Fibroblast of skin of left quadriceps (primary cell): Measurements from ENCODE around the gene PHF5A.

Experiments used
- DNase-seq, 2 experiments: peaks; one replicate each; pipeline ENCODE4 v3.0.0-alpha.2; 2013; ENCODE audit warnings: low read depth in 2 of 2

The PHF5A gene

DNA sequence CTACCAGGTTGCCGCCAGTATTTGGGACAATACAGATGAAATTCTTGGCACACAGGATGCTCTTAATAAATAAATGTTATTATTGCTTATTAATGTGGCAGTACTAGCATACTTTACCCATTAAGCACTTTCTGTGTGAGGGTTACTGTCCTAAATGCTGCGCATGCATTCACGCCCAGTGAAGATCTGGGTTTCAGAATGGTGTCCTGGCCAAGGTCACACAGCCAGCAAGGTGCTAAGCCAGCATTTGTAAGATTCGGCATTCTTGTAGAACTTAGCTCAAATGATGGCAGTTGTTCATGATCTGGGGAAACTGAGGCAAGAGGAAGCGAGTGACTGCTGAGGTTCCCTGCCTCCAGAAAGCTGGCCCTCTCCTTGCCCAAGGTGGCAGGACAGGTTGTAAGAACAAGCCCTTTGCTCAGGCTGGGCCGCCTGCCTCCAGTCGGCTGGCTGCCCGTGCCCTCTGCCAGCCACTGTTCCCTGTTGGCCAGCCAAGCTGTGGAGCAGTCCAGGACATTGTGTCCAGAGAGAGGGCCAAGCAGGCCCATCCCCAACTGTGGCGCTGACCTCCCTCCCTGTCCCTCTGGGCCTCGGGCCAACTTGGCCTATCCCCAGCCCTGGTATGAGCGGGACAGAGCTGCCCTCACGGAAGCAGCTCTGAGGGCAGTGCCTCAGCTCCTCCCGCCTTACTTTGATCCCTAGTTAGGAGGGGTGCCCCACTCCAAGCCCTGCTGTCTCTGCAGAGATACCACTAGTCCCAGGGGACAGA, 50.7 kb downstream of the PHF5A start:
- no peak for DNase-seq

DNA sequence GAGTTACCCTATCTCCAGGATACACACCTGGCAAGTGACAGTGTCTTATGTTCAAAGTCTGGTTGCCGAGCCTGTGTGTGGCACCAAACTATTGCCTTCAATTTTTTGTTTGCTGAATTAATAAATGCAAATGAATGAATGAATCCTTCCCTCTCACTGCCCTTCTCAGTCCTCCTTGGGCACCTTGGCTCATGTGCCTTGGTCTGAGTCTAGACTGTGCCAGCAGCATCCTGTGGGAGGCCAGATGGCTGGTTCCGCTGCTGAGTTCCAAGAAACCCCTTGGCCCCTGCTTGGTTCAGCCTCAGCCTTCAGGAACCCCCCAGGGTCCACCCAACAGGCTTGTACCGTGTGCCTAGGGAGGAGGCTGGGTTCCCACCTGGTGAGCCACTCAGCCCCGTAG, 52.9 kb downstream of the PHF5A start:
- no peak for DNase-seq

DNA sequence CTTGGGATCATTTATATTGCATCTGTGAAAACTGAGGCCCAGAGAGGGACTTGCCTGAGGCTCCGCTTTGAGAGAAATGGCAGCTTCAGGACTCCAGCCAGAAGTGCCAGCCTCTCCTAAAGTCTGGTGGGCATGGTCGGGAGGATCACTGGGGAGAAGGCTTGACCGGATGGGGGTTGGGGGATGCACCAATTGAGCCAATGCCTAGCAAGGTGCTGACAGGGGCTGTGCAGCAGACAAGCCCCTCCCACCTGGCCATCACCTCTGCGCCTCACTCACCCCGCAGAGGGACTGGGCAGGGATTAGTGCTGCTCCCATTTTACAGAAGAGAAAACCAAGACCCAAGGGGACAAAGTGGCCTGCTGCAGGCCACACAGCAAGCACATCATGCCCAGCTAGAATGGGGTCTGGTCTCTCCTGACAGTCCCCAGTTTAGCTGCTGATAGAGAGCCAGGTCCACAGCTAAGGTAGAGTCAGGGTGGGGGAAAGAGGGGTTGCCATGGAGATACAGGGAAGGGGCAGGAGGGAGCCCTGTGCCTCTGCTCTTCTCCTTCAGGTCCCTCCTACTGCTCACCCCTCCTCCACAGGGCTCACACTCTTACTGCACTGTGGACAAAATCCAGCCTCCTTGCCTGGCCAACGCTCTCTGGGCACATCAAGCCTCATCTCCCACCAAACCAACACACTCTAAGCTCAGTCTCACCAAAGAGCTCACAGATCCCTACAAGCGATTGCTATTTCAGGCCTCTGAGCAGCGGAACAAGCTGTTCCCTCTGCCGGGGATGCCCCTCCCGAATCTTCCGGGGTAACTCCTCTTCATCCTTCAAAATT, 57.3 kb downstream of the PHF5A start:
- no peak for DNase-seq

- DNase-seq: no peak
Measured at GRCh38 chr22:41410311-41410751, 58.2 kb downstream of the PHF5A start.
